GM18951 (cell line): ENCODE data around the gene NAA10.

ENCODE experiments used
- POLR2A ChIP-seq: IDR thresholded peaks from 4 replicates; pipeline ENCODE4 v1.6.1; 2011; ENCODE audit warnings: mild to moderate bottlenecking; ENCODE audit not compliant: insufficient read length, insufficient read depth; ENCODE audit errors: extremely low read depth
- in situ Hi-C: fragments of 300-500 bp; cut with MboI; formaldehyde crosslinking; loops from one replicate; pipeline ENCODE4 v1.12.0; 2022; ENCODE audit warnings: low sequenced_read_pairs, mixed read lengths, inconsistent platforms; ENCODE audit not compliant: unreplicated experiment

The NAA10 gene

GRCh38 chrX:153925739-153926551, 8.9 kb downstream of the NAA10 start, which contains the start of gene ARHGAP4:
ARHGAP4 (minus strand) TSS chrX:153926264; CDS start chrX:153926202, 62 bp downstream.
- peak; percentile 52 for TF ChIP-seq POLR2A
- in situ Hi-C loops: no loop called here

GRCh38 chrX:153925387-153925738, 9.5 kb downstream of the NAA10 start:
- peak; percentile 96 for TF ChIP-seq POLR2A
- in situ Hi-C loops: no loop called here

GRCh38 chrX:153924149-153924861, 10.5 kb downstream of the NAA10 start:
- in situ Hi-C loops: no loop called here
- TF ChIP-seq POLR2A: peak; percentile 12

GRCh38 chrX:153922932-153923857, 11.6 kb downstream of the NAA10 start:
- no peak for TF ChIP-seq POLR2A
- in situ Hi-C loops: no loop called here

- in situ Hi-C loops: no loop called here
- TF ChIP-seq POLR2A: no peak
These were observed 13.1 kb downstream of the NAA10 start for GRCh38 chrX:153921511-153922446.

- in situ Hi-C loops: no loop called here
These were observed 13.8 kb downstream of the NAA10 start for GRCh38 chrX:153921070-153921469.

GRCh38 chrX:153920546-153920945, 14.3 kb downstream of the NAA10 start:
- in situ Hi-C loops: no loop called here
- no peak for TF ChIP-seq POLR2A

More at GRCh38 chrX:153921070-153921469, 13.8 kb downstream of the NAA10 start:
- no peak for TF ChIP-seq POLR2A

GRCh38 chrX:153919281-153919680, 15.6 kb downstream of the NAA10 start:
- no peak for TF ChIP-seq POLR2A

GRCh38 chrX:153917869-153918268, 17.0 kb downstream of the NAA10 start:
- in situ Hi-C loops: no loop called here
- TF ChIP-seq POLR2A: no peak

More at GRCh38 chrX:153919281-153919680, 15.6 kb downstream of the NAA10 start:
- in situ Hi-C loops: no loop called here

- in situ Hi-C loops: no loop called here
- TF ChIP-seq POLR2A: no peak
These were observed 21.1 kb downstream of the NAA10 start for GRCh38 chrX:153913701-153914100.

GRCh38 chrX:153913211-153913610, 21.6 kb downstream of the NAA10 start:
- no peak for TF ChIP-seq POLR2A
- in situ Hi-C loops: no loop called here

- in situ Hi-C loops: no loop called here
- no peak for TF ChIP-seq POLR2A
These were observed 23.0 kb downstream of the NAA10 start for GRCh38 chrX:153911798-153912197.
